NCI-H146 treated with DMSO at 0.1 percent for 48 hours (cell line): ENCODE data around the gene SAMHD1.
"Not testable (repeated sequence)": the region's sequence is repeated elsewhere in the genome, so short reads cannot be mapped to it uniquely, and the experiment has no call there.

Experiments used
- DNase-seq: peaks from one replicate; lab custom pipeline; 2025; ENCODE audit not compliant: unreplicated experiment; lab: John Stamatoyannopoulos, UW

Gene SAMHD1

GRCh38 chr20:36917943-36918342 is 33.6 kb downstream of the SAMHD1 start:
- DNase-seq = no peak

- DNase-seq = no peak
Measured at GRCh38 chr20:36917240-36917639, 34.3 kb downstream of the SAMHD1 start.

- no peak for DNase-seq
Measured at GRCh38 chr20:36916199-36916598, 35.3 kb downstream of the SAMHD1 start.

GRCh38 chr20:36908603-36909002 is 42.9 kb downstream of the SAMHD1 start:
- no peak for DNase-seq

- DNase-seq = not testable (repeated sequence)
Measured at GRCh38 chr20:36906086-36906485, 45.4 kb downstream of the SAMHD1 start.

- DNase-seq = not testable (repeated sequence)
Measured at GRCh38 chr20:36905566-36905965, 45.9 kb downstream of the SAMHD1 start.

- DNase-seq = no peak
Measured at GRCh38 chr20:36904690-36905089, 46.8 kb downstream of the SAMHD1 start.

GRCh38 chr20:36895036-36895435 is 56.5 kb downstream of the SAMHD1 start:
- no peak for DNase-seq

GRCh38 chr20:36893801-36894200 is 57.7 kb downstream of the SAMHD1 start:
- DNase-seq = no peak

- no peak for DNase-seq
Measured at GRCh38 chr20:36891211-36891610, 60.3 kb downstream of the SAMHD1 start.

GRCh38 chr20:36890586-36890985 is 60.9 kb downstream of the SAMHD1 start:
- no peak for DNase-seq

GRCh38 chr20:36888880-36889516 is 62.5 kb downstream of the SAMHD1 start:
- DNase-seq = no peak

- DNase-seq = no peak
Measured at GRCh38 chr20:36887752-36888090, 63.8 kb downstream of the SAMHD1 start.

- peak; percentile 80 for DNase-seq
Measured at GRCh38 chr20:36886859-36887751, 64.4 kb downstream of the SAMHD1 start.

- no peak for DNase-seq
Measured at GRCh38 chr20:36885356-36885755, 66.2 kb downstream of the SAMHD1 start.

GRCh38 chr20:36883977-36884535 is 67.5 kb downstream of the SAMHD1 start:
- DNase-seq = no peak

- peak; percentile 13 for DNase-seq
Measured at GRCh38 chr20:36881888-36882287, 69.6 kb downstream of the SAMHD1 start.

GRCh38 chr20:36881331-36881730 is 70.2 kb downstream of the SAMHD1 start:
- no peak for DNase-seq

- no peak for DNase-seq
Measured at GRCh38 chr20:36880741-36881250, 70.7 kb downstream of the SAMHD1 start.

GRCh38 chr20:36878941-36879340 is 72.6 kb downstream of the SAMHD1 start:
- DNase-seq = no peak

GRCh38 chr20:36876473-36876833 is 75.1 kb downstream of the SAMHD1 start:
- no peak for DNase-seq
